HG02610 (cell line): ENCODE results near the gene NUDT14.

Source experiments
- ATAC-seq: cut with Tn5 transposase; IDR thresholded peaks from one replicate; pipeline ENCODE4 v1.9.1; 2021; ENCODE audit warnings: mild to moderate bottlenecking, moderate library complexity; ENCODE audit not compliant: unreplicated experiment

NUDT14 gene

DNA sequence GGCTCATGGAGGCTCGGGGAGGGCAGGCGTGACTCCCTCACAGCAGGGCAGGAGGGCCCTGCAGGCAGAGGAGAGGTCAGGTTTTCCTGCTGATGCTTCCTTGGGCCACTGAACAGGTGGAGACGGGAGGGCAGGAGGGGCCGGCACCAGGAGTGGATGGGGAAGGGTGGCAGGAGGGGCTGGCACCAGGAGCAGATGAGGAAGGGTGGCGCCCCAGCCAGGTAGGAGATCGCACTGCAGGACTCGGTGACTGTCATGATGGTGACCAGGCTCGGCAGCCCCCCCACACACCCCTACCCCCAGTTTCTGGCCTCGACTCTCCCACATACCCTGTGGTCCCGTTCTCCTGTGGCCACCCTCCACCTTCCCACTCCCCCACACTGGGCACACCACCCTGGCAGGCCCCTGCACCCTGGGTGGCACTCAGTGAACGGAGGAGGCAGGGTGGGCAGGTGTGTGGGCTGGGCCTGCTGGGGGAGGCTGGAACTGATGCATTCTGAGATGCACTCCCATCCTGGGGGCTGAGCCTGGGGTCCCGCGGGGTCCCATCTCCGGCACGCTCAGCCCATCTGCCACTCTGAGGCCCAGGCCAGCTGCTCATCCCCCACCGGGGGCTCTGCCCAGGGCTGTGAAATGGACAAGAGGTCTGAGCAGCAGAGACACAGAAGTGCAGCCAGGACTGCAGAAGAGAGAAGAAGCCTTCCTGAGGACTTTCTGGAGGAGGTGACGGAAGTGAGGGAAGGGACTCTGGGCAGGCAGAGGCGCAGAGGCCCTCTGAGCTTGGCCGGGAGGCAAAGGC lies 2.8 kb downstream of the NUDT14 start:
- no peak for ATAC-seq

DNA sequence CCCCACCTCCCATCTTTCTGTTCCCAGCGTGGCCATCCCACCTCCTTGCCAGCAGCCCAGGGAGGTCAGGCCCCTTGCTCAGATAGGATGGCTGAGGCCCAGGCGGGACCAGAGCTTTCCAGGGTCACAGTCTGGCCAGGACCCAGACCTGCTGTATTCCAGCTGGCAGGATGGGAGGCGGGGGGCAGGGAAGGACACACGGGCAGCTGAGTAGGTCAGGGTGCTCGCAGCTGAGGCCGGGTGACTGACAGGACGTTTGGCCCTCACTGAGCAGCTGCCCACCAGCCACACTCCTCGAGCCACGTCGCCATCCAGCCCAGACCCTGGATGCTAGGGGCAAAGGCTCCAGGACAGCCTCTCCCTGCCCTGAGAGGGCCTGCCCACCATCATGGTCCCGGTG lies 4.0 kb downstream of the NUDT14 start:
- ATAC-seq: no peak

DNA sequence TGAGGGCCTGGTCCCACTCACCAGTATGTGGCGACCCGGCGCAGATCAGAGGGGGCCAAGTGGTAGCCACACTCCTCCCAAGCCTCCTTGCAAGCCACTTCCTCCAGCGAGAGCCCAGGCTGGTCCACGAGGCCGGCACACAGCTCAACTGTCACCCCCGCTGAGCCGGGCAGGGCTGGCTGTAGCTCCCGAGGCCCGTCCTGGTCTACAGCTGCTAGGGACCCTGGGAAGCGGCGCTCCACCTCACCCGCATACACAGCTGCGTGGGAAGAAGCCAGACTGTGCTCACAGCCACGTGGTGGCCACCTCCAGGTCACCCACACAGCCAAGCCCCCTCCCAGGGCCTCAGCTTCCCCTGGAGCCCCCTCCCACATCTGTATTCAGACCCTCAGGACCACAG lies 4.6 kb downstream of the NUDT14 start:
- no peak for ATAC-seq

DNA sequence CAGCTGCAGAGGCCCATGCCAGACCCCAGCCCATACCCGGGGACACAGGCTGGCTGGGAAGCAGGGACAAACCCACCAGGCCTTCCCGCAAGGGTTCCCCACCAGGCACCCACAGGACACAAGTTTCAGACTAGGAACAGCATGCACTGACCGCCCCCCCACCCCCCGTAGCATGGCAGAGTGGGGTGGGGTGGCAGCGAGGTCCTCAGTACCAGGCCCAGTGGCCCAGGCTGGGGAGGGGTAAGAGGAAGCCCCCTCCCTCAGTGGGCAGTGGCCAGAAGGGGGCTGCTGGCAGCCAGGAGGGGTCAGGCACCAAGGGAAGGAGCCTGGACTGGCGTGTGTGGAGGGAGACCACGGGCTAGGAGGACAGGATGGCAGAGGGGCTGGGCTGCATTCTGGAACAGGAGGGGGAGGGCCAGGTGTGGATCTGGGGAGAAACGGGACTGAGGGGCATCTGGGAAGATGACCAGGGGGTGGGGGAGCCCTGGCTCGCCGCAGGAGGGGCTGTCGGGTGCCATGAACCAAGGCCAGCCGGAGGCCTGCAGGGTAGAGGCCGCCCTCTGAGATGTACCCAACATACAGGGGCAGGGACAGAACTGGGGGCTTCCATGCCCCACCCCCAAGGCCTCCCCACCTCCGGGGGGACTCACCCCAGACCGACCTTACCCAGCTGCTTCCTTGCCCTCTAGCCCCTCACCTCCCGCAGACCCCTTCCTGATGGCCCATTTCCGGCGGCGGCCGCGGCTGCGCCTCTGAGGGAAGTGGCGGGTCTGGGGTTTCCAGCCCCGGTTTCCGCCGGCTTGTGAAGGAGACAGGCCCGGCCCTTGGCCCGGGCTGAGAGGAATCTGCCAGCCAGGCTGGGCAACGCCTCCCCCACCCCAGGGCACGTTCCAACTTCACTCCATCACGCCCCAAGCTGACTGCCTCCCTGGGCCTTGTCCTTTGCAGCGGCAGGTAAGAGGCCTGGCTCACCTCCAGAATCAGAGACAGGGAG lies 6.9 kb downstream of the NUDT14 start:
- ATAC-seq: no peak

DNA sequence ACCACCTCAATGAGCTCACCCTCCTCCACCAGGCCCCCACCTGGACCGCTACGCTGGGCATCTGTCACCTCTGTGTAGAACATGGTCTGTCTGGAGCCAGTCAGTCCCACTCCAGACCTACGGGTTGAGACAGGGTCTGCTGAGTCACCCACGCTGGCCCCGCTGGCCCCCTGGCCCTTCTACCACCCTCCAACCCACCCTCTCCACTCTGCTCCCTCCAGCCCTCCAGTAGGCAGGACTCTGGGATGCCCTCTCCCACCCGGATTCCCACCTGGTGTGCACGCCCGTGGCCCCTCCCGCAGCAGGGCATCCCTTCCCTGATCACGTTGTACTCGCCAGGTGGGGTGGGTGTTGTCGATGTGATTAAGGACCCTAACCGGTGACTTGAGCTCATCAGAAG lies 8.0 kb downstream of the NUDT14 start:
- no peak for ATAC-seq

DNA sequence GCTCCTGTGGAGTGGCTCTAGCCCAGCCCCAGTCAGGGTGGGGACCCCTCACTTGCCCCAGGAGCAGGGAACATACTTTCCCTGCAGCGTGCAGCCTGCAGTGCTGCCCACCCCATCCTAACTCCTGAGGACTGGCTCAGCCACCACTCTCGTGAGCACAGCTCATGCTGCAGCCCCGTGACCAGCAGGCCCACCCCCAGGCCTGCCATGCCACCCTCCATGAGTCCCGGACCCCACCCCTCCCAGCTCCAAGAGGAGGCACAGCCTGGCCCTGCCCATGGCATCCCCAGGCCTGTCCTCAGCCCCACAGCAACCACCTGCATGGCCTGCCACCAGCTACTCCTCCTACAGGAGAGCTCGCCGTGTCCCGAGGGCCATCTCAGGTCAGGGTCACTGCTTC lies 8.6 kb downstream of the NUDT14 start:
- ATAC-seq: no peak

DNA sequence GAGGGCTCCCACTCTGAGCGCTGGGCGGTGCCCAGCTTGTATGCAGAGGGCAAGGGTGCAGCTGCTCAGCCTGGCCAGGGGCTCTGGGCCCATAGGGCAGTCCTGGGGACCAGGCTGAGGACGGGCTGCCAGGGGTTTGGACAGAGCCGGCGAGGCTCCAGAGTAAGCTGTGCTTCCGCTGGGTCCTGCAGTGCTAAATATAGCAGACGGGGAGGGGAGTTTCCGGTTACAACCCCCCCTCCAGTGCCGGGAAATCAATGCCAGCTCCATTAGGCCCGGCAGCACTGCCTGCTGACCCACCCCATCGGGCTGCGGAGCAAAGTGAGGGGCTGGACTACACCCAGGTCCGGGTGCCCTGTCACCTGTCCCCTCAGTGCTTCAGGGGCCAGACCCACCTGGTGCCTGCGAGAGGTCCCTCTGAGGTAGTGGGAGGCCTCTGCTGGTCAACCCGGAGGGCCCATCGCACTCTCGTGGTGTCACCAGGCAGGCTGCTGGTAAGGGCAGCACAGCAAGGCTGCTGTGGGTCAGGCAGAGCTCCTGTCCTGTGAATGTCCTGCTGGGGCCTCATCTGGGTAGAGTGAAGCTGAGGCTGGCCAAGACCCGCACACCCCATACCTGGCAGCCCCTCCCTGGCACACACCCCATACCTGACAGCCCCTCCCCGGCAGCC lies 10.0 kb downstream of the NUDT14 start:
- no peak for ATAC-seq

DNA sequence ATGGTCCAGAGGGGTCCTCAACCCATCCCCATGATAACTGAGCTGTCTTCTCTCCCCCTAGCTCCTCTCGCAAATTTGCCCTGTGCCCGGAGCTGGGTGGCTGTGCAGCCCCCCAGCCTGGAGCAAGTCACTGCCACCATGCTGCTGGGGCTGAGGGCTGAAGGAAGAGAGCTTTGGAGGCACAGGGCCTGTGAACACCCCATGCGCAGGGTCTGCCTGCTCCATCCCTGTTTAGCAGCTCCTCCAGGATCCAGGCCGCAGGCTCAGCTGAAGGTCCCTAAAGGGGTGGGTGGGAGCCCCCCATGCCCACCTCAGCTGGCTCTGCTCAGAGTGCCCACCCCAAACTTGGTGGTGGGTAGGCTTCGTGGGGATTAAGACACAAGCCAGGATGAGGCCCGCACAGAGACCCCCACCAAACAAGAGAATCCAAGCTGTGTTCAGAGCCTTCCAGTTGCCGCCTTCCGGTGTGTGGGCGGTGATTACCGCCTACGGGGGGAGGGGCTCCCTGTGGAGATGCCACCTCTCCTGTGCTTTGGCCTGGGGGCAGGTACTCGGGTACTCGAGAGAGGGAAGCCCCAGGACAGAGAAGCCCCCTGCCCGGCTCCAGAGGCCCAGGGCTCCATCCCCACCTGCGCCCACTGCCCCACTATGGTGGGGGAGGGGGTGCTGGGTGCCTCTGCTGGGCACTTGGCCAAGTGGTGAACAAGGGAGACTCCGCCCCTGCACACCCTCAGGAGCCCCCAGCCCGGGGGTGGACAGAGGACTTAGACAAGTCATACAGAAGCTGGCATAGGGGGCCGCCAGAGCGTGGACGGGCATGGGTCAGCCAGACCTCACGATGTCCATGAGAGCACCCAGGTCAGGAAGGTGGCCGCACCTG lies 11.1 kb downstream of the NUDT14 start:
- ATAC-seq: no peak

DNA sequence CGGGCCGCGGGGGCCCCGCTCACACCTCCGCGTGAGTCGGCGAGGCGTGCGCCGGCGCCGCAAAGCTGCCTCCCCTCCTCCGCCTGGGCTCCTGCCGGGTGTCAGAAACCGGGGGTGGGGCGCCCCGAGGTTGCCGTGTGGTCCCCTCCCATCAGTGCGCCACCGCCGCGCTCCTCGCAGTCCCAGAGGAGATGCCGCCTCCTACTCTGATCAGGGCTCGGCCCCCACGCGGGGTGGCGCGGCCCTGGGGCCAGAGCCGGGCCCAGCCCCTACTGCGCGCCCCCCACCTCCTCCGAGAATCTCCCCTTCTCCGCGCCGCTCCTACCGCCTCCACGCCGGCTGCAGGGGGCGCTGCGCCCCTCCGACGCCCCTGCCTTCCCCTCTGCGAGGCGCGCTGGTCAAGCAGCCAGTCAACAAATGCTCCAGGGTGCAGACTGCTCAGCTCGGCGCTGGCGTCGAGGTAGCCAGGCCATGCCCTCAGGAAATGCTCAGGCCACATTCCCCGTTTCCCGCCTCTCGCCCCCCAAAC lies 12.1 kb downstream of the NUDT14 start:
- ATAC-seq: no peak

DNA sequence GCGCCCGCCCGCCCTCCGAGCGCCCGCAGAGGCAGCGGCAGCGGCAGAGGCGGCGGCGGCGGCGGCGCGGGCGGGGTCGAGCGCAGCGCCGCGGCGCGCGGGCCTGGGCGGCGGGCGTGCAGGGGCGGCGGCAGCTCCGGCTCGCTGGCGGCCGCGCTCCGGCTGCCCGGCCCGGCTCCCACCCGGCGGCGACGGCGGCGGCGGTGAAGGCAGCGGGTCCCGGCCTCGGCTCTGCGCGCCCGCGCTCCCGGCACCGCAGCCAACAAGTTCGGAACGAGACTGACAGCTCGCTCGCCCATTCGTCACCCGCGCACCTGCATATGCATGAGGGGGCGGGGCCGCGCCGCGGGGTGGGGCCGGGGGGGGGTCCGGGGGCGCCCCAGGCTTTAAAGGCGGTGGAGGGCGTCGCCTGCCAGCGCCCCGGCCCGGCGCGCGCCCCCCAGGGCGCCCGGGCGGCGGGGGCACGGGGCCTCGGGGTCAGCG lies 12.6 kb downstream of the NUDT14 start, which contains the start of gene JAG2:
Gene JAG2 (minus strand): TSS at position 281 of the 483 bp plus-strand sequence. CDS start 356 bp downstream, outside the sequence.
- no peak for ATAC-seq

DNA sequence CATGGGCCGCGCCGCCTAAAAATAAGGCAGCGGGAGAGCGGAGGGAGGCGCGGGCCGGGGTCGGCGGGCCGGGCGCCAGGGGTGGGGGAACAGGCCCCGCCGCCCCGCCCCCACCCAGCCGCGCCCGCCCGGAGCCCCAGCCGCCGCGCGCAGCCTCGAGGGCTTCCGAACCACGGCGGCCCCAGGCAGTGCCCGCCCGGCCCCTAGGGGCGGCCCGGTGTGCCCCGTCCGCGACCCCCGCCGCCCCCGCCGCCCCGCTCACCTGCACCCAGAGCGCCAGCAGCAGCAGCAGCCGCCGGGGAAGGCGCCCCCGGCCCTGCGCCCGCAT lies 13.1 kb downstream of the NUDT14 start:
- no peak for ATAC-seq

DNA sequence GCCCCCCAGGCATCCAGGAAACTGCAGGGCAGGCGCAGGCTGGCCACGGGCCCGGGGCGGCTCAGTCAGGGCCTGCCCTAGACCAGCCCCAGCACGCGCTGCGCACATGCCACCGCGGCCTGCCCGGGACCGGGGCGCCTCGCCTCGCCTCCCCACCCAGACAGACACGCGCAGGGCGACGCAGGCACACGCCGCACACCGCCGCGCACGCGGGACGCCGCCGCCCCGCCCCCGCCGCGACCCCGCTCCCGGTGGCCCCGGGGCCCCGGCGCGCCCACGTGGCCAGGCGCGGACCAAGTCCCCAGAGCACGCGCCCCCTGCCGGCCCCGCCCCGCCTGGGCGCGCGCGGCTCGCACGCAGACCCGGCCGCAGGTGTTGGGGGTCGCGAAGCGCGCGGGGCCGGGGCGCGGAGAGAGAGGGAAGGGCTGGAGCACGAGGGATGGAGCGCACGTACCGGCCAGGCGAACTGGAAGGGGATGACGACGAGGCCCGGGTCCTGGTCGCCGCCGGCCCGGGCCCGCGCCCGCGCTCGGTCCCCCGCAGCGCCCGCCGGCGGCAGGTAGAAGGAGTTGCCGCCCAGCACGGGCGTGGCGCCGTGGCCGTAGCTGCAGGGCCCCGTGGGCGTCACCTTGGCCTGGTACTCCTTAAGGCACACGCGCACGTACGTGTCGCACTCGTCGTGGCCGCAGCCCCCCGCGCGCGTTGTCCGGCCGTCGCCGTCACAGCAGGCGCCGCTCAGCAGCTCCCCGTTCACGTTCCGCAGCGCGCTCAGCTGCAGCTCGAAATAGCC lies 13.6 kb downstream of the NUDT14 start:
- no peak for ATAC-seq

DNA sequence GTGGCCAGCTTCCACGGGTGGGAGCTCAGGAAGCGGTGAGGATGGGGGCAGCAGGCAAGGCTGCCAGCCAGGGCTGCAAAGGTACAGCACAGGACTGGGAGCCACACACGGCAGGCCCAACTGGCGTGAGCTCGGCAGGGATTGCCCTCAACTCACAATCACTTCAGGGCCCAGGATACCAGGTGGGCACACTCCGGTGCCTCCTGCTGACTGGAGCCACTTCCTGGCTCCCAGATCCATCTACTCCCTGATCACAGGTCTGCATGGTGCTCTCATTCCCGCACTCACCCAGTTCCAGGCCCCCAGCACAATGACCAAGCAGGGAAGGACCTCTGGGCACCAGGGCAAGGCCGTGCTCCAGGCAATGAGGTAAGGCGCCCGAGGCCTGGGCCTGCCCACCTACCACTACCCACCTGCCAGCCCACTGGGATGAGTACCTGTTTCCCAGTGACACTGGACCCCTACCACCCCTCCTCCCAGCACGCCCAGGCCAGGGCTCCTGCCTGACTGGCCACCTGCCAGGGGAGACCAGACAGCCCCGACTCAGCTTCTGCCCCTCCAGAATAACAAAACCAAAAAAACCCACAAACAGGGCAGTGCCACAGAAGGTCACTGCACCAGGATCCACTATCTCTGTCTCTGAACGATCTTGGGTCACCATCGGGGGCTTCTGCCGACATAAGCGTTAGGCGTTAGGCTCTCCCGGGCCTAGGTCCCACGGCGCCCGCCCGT lies 14.4 kb downstream of the NUDT14 start:
- no peak for ATAC-seq

DNA sequence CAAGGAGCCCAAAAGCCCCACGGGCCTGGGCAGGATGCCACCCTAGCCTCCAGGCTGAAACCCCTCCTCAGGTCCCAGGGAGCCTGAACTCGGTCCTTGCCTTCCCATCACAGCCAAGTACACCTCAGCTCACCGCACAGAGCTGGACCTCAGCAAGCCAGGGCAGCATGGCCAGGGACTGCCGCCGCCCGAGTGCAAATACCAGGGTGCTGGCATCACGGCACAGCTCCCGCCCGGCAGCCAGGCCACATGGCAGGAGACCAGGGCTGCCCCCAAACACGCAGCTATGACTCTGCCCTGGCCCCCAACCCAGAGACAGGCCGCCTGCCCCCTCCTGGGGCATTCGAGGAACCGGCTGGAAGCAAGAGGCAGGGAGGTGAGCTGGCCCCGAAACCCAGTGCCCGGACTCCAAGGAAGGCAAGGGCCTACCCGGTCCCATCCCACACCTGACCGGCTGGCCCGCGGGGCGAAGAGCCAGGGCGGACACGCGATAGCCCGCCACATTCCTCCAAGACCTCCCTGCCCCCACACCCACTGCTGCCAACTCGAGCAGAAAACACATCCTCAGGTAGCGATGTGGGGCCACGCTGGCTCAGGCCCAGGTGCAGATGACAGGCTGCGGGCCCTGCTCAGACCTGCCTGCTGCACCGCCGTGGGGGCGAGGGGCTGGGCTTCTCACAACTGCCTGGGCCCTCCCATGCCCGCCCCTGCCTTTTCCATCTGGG lies 15.2 kb downstream of the NUDT14 start:
- no peak for ATAC-seq

DNA sequence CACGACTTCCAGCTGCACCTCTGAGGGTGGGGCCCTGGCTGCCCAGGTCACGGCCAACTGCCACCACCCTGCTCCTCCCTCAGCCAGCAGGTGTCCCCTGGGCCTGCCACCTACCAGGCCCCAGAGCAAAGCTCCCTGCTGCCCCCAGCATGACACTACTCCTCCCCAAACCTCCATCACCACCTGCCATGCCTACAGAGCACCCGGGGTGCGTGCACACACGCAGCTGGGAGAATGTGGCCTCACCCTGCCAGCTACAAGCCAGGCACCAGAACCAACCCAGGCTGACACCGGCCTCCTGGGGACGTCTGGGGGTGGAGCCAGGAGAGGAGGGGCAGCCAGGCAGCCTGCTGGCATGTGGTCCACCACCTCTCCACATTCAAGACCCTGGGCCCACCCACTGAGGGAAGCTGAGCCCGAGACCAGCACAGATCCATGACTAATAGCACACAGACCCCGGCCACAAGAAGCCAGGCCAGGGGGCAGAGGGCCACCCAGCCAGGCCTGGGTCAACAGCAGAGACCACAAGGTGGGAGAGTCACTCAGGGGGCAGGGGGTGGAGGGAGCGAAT lies 15.9 kb downstream of the NUDT14 start:
- no peak for ATAC-seq

DNA sequence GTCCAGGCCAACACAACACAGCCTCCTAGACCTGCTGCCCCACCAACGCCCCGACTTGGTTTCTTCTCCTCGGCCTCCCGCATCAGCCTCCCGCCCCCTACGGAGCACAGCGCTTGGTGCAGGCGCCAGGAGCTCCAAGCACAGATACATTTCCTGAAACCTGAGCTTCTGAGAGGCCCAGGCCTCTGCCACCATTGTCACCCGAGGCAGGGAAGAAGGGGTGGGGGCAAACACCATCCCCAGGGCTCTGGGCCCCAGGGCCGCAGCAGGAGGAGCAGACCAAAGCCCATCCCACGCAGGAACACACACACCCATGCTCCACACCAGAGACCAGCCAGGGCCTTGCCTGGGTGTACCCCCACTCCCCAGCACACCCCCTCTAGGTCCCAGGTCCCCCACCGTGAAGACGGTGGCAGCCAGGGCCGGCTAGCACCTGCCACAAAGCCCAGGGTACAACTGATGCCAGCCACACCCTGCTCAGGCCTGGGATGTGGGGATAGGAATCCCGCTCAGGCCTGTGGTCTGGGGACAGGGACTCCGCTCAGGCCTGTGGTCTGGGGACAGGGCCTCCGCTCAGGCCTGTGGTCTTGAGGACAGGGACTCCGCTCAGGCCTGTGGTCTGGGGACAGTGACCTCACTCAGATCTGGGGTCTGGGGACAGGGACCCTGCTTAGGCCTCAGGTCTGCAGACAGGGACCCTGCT lies 17.9 kb downstream of the NUDT14 start:
- ATAC-seq: no peak

DNA sequence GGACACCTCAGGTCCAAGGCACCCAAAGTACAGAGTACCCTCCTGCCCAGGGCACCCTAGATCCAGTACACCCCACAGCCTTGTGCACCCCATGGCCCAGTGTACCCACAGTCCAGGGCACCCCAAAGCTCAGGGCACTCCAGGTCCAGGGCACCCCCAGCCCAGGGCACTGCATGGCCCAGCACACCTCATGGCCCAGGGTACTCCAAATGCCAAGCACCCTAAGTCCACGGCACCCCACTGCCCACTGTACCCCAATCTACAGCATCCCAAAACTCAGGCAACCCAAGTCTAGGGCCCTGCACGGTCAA lies 18.5 kb downstream of the NUDT14 start:
- no peak for ATAC-seq
